Activated B cell treated with CpG ODN at 0.5 μM for 24 hours (primary cell): Measurements from ENCODE around the gene IL33. TPM values are rescaled to one million over a fixed set of nuclear protein-coding genes. Genes with fewer than 3 reads are reported as not detected.
A peak's percentile ranks its signal among the peaks of the same experiment; 100 is the strongest.

Source experiments
- ATAC-seq: fragments of 200-7000 bp; cut with Tn5 transposase; one replicate; pipeline ENCODE4 v1.10.0; 2021; ENCODE audit warnings: low read depth, mild to moderate bottlenecking, moderate library complexity
- CTCF ChIA-PET: fragments of 350-600 bp; sonication (Branson Sonifier 250); formaldehyde crosslinking; loops from one replicate; lab custom pipeline; 2021; ENCODE audit warnings: antibody characterized with exemption; lab: Charles Lee
- POLR2A ChIA-PET: fragments of 350-600 bp; sonication (Branson Sonifier 250); formaldehyde crosslinking; loops from one replicate; lab custom pipeline; 2021; ENCODE audit warnings: antibody characterized with exemption; lab: Charles Lee
- DNase-seq: peaks from one replicate; pipeline ENCODE4 v3.0.0; 2022
- H3K27ac Mint-ChIP-seq: one replicate; pipeline ENCODE4 v1.8.0; 2020; ENCODE audit warnings: mixed read lengths
- H3K27me3 Mint-ChIP-seq: one replicate; pipeline ENCODE4 v1.8.0; 2021; ENCODE audit warnings: mixed read lengths
- H3K36me3 Mint-ChIP-seq: one replicate; pipeline ENCODE4 v1.8.0; 2021; ENCODE audit warnings: low read depth, mixed read lengths
- H3K4me1 Mint-ChIP-seq: one replicate; pipeline ENCODE4 v1.8.0; 2021; ENCODE audit warnings: mixed read lengths
- H3K4me3 Mint-ChIP-seq: one replicate; pipeline ENCODE4 v1.8.0; 2020; ENCODE audit warnings: mild to moderate bottlenecking, mixed read lengths
- H3K9me3 Mint-ChIP-seq: one replicate; pipeline ENCODE4 v1.8.0; 2020; ENCODE audit warnings: mixed read lengths
- intact Hi-C: fragments of 100-400 bp; cut with micrococcal nuclease; formaldehyde crosslinking; loops from one replicate; pipeline ENCODE4 v1.15.1; 2024
- total RNA-seq: library from RNA; stranded (reverse); gene quantifications from 2 replicates; pipeline ENCODE4 v1.2.3, GENCODE V29; 2022
- TF ChIP-seq, protein P1 (sequence below): fragments of 200-600 bp; IDR thresholded peaks from one replicate; pipeline ENCODE4 v1.8.0; 2022; ENCODE audit warnings: antibody characterized with exemption, mild to moderate bottlenecking

Gene IL33
- total RNA-seq, 1 donor from 2014 or later, result not detected

DNA sequence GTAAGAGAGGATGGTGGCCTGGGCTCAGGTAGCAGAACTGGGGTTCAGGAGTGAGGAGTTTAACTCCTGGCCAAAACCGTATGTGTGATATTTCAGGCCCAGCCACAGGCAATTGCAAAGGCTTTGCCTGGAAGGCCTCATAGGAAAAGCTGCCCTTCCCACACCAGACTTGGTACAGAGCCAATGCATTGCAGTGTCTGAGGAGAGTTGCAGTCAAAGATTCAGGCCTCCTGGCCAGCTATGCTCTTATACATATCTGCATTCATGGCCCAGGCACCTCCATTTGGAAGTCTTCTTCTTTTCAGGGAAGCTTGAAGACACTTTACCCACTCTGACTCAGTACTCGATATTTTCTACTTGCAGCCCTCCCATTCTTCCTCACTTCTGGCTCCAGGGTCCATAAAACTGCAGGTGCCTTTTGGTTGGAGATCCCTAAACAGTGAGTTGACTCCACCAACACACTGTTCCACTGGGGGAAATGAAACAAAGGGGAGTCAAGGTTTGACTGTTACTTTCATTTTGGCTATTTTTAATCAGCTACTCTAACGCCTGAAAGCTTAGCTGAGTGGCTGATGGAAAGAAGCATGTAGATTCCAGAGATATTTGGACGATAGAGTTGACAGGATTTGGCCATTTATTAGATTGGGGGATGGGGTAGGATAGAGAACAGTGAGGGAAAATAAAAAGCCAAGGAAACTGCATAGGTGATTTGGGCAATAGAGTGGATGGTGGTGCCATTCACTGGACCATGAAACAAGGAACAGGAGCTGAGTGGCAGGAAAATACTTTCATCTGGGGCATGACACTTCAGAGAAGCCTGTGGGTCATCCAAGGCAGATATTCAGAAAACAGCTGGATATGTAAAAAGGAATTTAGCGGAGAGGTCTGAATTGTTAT, 30.6 kb upstream of the IL33 start:
- Mint-ChIP-seq H3K36me3 (no peaks in the 10 kb centered on the region), H3K4me1 (peaks cover 4% of the 10 kb centered on the region), H3K27ac (no peak overlapping the region), H3K27me3 (peaks cover 8% of the 10 kb centered on the region), H3K4me3 (peak overlapping the region; percentile 21), H3K9me3 (no peaks in the 10 kb centered on the region)
- ChIA-PET POLR2A (no interaction called here), CTCF (no interaction called here)
- ATAC-seq (no peak), DNase-seq (no peak)
- TF ChIP-seq, protein P1, sequence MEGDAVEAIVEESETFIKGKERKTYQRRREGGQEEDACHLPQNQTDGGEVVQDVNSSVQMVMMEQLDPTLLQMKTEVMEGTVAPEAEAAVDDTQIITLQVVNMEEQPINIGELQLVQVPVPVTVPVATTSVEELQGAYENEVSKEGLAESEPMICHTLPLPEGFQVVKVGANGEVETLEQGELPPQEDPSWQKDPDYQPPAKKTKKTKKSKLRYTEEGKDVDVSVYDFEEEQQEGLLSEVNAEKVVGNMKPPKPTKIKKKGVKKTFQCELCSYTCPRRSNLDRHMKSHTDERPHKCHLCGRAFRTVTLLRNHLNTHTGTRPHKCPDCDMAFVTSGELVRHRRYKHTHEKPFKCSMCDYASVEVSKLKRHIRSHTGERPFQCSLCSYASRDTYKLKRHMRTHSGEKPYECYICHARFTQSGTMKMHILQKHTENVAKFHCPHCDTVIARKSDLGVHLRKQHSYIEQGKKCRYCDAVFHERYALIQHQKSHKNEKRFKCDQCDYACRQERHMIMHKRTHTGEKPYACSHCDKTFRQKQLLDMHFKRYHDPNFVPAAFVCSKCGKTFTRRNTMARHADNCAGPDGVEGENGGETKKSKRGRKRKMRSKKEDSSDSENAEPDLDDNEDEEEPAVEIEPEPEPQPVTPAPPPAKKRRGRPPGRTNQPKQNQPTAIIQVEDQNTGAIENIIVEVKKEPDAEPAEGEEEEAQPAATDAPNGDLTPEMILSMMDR, result no peak
- intact Hi-C loops, result no loop called here

DNA sequence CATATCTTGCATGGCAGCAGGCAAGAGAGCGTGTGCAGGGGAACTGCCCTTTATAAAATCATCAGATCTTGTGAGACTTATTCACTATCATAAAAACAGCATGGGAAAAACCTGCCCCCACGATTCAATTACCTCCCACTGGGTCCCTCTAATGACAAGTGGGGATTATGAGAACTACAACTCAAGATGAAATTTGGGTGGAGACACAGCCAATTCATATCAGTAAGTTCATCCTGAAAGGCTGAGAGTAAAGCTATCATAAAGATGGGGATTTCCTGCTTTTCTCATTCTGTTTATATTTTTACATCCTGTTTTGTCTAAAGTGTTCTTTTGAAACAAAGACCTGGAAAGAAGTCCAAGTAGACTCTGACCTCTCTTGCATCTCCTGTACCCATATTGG, 28.9 kb upstream of the IL33 start:
- no peaks in the 10 kb centered on the region for H3K36me3 Mint-ChIP-seq
- H3K4me1 Mint-ChIP-seq, result peaks cover 4% of the 10 kb centered on the region
- ChIA-PET CTCF (no interaction called here), POLR2A (no interaction called here)
- H3K27ac Mint-ChIP-seq, result no peak overlapping the region
- intact Hi-C loops, result no loop called here
- DNase-seq, result no peak
- no peak overlapping the region for H3K4me3 Mint-ChIP-seq
- no peak for ATAC-seq
- no peaks in the 10 kb centered on the region for H3K9me3 Mint-ChIP-seq
- H3K27me3 Mint-ChIP-seq, result peaks cover 10% of the 10 kb centered on the region
- TF ChIP-seq, protein P1, result no peak

DNA sequence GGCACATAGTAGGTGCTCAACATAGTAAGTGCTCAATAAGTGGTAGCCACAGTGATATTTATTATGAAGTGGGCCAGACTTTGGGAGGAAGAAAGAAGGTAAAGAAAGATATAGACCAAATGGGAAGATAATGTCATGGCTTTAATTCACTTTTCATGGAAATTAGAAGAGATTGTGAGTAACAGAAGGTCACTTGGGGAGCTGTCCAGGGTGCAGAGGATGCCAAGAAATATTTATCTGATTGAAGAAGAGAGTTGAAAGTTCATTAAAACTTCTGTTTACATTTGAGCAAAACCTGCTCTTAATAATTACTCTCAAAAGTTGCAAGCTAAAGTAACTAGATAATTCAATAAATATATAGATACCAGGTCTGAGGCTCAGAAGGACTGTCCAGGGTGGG, 28.3 kb upstream of the IL33 start:
- CTCF ChIA-PET, result no interaction called here
- no peak overlapping the region for H3K27ac Mint-ChIP-seq
- no peak for ATAC-seq
- TF ChIP-seq, protein P1, result no peak
- no peaks in the 10 kb centered on the region for H3K36me3 Mint-ChIP-seq
- peaks cover 4% of the 10 kb centered on the region for H3K4me1 Mint-ChIP-seq
- no peak overlapping the region for H3K4me3 Mint-ChIP-seq
- DNase-seq, result no peak
- H3K9me3 Mint-ChIP-seq, result no peaks in the 10 kb centered on the region
- intact Hi-C loops, result no loop called here
- POLR2A ChIA-PET, result no interaction called here
- H3K27me3 Mint-ChIP-seq, result peaks cover 10% of the 10 kb centered on the region

DNA sequence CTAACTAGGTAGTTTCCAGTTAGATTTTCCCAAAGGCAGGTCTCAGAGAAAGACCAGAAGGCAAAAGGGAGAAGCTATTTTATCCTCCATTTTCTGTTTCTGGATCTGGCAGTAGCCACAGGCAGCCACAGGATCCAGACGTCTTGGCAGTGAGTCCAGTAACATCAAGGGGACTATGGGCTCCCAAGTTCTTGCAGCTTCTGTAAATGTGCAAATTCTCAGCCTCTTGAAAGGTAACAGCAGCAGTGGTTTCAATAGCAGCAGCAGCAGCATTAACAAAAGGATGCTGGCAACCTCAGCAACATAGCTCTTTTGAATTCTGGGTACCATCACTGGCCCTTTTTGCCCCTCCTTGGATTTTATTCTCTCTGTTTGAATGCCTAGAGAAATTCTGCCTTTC, 27.1 kb upstream of the IL33 start:
- ChIA-PET POLR2A (no interaction called here), CTCF (no interaction called here)
- Mint-ChIP-seq H3K36me3 (no peaks in the 10 kb centered on the region), H3K4me1 (peaks cover 4% of the 10 kb centered on the region), H3K27me3 (peaks cover 11% of the 10 kb centered on the region), H3K4me3 (no peak overlapping the region), H3K27ac (no peak overlapping the region), H3K9me3 (no peaks in the 10 kb centered on the region)
- no peak for DNase-seq
- TF ChIP-seq, protein P1, result no peak
- ATAC-seq, result no peak
- intact Hi-C loops, result no loop called here

DNA sequence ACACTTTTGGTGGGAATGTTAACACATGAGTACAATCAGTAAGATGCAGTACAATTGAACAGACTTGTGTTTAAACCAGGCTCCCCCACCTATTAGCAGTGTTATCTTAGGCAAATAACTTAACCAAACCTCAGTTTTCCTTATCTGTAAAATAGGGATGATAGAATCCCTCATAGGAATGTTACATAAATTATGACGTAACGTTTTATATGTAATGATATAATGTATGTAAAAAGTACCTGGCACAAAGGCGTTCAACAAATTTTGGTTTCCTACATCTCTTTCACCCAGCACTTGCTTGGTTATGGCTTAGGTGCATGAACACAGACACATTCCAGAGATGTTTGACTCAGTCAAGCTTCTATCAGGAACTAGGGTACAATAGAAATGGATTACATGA, 26.7 kb upstream of the IL33 start:
- TF ChIP-seq, protein P1, result no peak
- ChIA-PET CTCF (no interaction called here), POLR2A (no interaction called here)
- Mint-ChIP-seq H3K9me3 (no peaks in the 10 kb centered on the region), H3K4me3 (no peak overlapping the region), H3K27ac (no peak overlapping the region), H3K36me3 (no peaks in the 10 kb centered on the region), H3K4me1 (peaks cover 4% of the 10 kb centered on the region), H3K27me3 (peaks cover 13% of the 10 kb centered on the region)
- ATAC-seq, result no peak
- no peak for DNase-seq
- intact Hi-C loops, result no loop called here
